ENCODE results near the gene ULK2.
"Not testable (repeated sequence)": the region's sequence is repeated elsewhere in the genome, so short reads cannot be mapped to it uniquely, and the experiment has no call there.

The ULK2 gene

DNA sequence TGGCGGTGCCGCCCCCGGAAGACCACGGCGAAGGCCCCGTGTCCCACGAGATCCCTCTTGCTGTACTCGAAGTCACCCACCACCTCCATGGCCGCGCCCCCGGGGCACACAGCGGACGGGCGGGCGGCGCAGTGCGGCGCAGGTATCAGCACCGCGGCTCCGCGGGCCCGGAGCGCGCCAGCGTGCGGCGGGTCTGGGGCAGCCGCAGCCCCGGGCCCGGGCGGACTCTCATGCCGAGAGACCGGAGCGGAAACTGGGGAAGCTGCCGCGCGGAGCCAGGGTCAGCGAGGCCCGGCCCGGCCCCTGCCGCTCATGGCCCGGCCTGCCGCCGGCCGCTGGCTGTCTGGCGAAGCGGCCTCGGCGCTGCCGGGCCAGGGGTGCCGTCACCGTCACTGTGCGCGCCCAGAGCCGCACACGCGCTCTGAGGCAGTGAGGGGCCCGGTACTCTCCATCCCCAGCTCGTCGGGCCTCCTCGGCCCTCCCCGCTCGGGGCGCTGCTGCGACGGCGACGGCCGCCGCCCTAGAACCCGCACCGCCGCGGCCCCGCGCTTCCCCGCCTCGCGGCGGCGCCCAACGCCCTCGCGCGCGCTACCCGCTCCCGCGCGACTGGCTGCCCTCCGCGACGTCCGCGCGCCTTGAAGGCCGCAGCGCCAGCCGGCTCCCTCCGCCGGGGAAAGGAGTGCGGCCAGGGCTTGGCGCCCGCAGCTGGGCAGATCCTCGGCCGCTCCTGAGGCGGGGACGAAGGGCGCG lies at the start of gene ULK2:
Gene ULK2 (minus strand): TSS at position 608 of the 750 bp plus-strand sequence. CDS start 519 bp downstream, at position 89.
- peak; percentile 33 to 49 for DNase-seq

- DNase-seq, result no peak
These were observed 47.7 kb upstream of the ULK2 start for GRCh38 chr17:19915245-19915978.

DNA sequence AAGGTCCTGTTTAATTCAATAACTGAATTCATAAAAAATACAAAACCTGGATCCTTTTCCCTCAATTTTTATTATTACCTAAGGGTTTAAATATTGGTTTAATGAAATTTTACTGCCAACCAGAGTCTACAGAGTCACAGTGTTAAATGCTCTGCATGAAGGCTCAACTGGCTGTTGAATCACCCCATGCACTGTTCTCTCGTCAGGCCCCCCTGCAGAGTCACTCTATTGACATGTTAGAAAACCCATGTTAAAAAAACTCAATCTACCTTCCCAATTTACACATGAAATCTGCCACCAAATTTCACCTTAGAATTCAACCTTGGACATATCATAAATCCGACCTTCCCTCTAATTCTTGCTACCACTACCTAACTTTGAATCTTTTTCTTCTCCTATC lies 43.3 kb upstream of the ULK2 start:
- no peak for DNase-seq

DNA sequence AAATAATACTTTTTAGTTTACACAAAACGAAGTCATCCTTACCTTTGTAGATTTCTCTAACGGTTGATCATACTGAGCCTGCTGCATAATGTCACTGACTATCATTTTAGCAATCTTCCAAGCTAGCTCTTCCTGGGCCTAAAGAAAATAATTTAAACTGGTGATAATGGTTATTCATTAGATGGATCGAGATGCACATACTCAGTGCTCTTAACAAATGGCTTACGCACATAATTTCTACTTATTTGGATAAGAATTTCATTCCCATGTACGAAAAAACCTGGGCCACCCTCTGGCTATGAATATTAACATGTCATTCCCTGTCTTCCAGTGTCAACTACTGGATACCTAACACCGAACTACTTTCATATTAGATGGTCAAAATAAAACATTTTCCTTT lies 41.4 kb upstream of the ULK2 start:
- no peak for DNase-seq

DNA sequence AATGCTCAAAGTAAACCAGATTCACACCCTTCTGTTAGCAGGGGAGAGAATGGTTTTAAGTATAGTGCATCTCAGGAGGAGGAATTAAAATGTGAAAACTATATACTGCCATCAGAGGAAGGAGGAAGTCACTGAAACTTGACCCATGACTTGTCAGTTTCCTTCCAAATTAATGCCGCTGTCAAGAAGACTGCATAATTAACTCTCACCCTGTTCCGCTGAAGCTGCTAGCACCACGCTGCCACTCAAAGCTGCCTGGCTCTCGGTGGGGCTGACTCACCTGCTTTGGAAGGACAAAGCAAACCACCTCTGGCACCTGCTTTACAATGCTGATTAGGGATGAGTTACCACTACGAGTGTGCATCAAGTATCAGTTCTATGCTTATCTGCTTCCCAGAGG lies 37.8 kb upstream of the ULK2 start:
- no peak for DNase-seq

DNA sequence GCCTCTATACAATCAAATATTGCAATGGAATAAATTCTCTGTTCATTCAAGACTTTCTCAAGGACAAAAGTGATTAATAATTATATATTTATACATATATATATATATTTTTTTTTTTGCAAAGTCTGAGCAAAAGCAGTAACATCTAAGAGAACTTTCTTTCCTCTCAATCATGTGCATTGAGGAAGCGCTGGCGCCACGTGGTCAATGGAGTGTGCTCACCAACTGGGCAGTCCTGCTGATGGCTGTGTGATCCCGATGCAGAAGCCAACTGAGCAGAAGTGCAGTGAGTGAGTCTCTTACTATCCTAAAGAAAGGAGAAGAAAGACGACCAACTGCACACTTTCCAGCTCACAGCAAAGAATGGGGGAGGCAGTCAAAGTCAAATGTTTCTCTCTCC lies 37.2 kb upstream of the ULK2 start:
- no peak for DNase-seq

DNA sequence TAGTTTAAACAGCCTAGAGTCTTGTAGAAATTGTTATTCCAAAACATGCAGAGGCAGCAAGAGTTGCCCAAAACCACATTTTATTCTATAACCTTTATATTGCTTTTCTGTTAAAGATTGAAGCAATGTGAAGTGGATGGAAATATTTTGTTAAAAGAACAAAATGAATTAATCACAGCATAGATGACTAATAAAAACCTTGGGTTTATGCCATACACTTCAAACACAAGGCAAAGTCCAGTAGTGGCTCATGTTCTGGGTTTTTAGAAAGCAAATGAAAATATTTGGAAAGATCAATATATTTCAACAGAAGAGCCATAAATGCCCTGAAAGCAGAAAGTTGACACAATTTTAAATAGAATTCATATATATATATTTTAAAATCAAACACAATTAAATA lies 36.7 kb upstream of the ULK2 start:
- no peak for DNase-seq

DNA sequence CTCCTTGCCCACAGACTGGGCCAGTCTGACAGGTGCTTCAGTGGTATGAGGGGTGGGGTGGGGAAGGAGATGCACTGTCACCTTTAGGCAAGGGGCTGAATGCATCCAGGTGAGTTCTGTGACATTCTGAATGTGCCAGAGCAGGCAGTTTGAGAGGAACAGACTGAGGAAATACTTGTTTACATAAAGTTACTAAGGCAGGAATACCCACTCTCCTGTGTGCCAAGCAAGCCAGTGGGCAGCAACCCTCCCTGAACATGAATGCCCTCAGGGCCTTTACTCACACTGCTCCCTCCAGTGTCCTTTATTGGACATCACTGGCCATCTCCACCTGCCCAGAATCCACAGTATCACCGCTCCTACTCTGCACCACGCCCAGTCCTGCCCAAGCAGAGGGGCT lies 33.1 kb upstream of the ULK2 start:
- DNase-seq, result no peak

GRCh38 chr17:19897903-19898302 lies 30.2 kb upstream of the ULK2 start:
- no peak for DNase-seq

DNA sequence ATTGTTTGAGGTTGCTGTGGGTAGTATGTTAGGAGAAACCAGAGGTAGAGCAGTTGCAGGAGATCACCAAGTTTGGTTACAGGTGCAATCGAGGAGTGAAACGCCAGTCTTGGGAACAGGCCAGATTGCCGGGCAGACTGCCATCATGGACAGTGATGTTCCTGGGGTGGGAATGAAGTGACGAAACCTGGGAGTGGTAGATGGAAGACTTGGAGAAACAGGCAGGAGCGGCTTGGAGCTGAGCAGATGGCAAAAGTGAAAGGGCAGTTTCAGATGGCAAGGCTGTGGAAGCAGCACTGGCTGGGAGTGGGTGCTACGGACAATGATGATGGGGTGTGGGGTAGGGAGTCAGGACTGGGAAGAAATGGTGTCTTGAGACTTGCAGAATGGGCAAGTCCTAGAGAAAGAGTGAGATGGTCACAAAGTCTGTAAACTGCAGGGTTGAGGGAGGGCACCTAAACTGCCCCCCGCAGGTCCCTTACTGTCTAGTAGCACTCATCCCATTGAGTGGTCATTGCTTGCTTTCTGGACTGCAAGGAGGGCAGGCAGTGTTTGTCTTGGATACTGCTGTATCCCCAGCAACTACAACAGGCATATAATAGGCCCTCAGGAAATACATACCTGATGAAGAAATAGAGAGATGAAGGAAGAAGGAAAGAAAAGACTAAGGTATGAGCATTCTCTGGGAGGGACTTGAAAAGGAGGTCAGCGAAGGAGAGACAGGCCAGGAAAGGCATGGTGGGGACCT lies 29.5 kb upstream of the ULK2 start:
- DNase-seq, result peak in 1 of 2 experiments; percentile 29

DNA sequence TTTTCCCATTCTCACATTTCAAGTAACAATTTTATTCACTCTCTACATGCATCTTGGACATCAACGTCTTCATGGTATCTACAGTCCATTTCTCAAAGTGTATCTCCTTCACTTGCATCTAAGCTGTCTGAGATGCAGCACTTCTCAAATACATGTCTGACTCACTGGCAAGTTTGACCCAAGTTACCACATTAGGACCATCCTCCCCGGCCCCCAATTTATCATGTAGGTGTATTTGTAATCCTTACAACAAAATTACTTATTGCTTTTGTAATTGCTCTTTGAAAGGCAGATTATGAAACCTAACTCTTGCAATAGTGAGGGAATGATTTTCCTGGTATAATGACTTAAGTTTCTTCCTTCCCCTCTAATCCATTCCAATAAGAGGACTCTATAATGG lies 28.9 kb upstream of the ULK2 start:
- DNase-seq, result no peak

DNA sequence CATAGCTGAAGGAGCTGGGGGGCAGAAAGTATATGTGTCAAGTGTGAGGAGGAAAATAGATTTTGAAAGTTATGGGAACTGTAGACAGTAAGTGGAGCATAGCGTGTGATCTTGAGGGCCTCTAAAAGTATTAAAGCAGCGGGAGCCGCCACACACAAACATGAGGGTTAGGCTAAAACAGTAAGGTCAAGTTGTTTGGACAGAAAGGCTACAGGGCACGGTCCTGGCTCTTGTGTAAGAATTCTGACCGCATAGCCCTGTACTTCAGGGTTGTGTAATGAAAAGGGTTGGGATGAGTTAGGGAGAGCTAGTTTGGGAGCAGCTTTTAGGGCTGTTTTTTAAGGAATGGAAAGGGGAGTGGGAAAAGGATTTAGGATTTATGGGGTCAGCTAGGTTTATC lies 22.8 kb upstream of the ULK2 start:
- not testable (repeated sequence) for DNase-seq

DNA sequence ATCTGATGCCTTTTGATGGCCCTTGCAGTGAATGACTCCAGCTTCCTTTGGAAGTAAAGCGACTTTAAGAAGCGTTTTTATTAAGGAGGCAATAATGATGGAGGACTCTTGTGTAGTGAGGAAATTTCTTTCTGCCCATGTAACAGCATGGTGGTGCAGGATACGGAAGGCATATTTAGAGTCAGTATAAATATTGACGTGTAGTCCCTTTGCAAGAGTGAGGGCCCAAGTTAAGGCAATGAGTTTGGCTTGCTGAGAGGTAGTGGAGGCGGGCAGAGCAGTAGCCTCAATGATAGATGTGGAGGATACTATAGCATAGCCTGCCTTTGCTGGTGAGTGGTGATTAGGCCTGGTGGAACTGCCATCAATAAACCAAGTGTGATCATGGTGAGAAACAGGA lies 22.3 kb upstream of the ULK2 start:
- DNase-seq, result not testable (repeated sequence)

DNA sequence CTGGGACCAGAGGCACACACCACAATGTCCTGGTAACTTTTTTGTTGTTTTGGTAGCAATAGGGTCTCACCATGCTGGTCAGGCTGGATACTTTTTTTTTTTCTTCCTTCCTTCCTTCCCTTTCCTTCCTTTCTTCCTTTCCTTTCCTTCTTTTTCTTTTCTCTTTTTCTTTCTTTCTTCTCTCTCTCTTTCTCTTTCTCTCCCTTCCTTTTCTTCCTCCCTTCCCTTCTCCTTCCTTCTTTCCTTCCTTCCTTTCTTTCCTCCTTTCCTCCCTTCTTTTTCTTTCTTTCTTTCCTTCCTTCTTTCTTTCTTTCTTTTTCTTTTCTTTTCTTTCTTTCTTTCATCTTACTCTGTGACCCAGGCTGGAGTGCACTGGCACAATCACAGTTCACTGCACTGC lies 18.4 kb upstream of the ULK2 start:
- DNase-seq, result no peak

DNA sequence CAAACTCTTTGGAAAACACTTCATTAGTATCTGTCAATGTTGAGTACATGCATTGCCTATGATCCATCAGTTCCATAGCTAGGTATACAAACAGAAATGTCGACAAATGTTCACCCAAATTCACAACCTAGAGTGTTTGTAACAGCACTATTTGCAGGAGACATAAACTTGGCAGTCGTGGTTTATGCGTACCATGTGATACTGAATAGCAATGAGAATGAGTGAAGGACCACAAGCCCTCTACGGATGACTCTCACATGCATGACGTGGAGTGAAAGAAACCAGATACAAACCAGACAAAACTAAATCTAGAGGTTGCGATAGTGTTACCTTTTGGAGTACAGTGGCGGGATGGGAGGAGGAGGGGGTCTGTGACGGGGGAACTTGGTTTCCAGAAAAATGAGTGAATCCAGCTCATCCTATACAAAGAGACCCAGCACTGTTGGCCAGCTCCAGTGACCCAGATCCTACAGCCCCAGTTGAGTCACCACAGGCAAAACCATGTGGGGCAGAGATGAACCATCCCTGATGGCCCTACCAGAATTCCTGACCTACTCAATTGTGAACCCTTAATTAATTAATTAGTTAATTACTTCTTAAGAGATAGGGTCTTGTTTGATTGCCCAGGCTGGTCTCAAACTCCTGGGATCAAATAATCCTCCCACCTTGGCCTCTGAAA lies 15.9 kb upstream of the ULK2 start:
- DNase-seq, result no peak

GRCh38 chr17:19880393-19880792 lies 12.7 kb upstream of the ULK2 start:
- DNase-seq, result no peak

DNA sequence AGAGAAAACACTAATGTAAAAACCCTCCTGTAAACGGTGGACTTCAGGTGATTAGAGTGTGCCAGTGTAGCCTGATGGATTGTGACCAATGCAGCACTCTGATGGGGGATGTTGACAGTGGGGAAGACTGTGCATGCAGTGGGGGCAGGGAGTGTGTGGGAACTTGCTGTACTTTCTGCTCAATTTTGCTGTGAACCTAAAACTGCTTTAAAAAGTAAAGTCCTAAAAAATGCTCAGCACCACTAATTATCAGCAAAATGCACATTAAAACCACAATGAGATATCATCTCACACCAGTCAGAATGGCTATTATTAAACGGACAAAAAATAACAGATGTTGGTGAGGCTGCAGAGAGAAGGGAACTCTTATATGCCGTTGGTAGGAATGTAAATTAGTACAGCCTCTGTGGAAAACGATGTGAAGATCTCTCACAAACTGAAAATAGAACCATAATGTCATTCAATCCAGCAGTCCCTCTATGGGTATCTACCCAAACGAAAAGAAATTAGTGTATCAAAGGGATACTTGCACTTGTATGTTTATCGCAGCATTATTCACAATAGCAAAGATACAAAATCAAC lies 9.7 kb upstream of the ULK2 start:
- DNase-seq, result no peak

- DNase-seq, result no peak
These were observed 8.9 kb upstream of the ULK2 start for GRCh38 chr17:19876529-19877161.

DNA sequence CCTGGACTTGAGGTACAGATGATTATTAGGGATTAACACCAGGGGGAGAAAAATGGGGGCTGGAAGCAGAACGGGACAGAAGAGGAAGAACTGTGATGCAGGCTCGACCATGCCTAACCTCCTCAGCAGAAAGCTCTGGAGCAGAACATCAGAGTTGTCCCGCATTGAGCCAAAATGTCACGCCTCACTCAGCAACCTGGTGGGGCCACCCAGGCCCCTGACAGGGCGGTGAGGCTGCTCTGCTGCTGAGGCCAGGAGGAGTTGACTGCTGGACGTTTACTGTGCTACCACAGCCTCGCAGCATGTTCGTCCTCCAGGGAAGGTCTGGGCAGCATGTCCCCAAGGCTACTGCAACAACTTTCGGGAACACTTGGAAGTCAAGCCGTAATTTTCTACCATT lies 6.5 kb upstream of the ULK2 start:
- DNase-seq, result no peak

DNA sequence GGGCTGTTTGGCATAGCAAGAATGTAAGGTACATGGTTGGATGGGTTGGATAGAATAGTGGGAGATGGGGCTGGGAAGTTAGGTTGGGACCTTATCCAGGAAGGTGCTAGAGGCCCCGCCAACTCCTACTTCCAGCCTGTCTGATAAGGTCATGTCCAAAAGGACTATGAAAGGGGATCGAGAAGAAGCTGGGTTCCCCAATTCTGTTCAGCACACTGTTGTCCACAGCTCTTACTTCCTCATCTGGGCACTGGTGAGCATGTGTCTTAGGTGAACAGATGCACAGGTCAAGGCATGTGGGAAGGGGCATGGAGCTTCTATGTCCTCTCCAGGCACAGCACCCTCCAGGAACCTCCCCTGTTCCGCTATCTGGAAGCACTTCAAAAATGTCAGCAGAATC lies 5.6 kb upstream of the ULK2 start:
- no peak for DNase-seq

- no peak for DNase-seq
These were observed 301 bp upstream of the ULK2 start for GRCh38 chr17:19868079-19868395.

- peak; percentile 14 to 46 for DNase-seq
These were observed 732 bp downstream of the ULK2 start for GRCh38 chr17:19867079-19867328.

GRCh38 chr17:19865021-19865420 lies 2.7 kb downstream of the ULK2 start:
- no peak for DNase-seq
